ENCODE results near the gene FBXW7. TPM values are rescaled to one million over a fixed set of nuclear protein-coding genes. Genes with fewer than 3 reads are reported as not detected.

Gene FBXW7
- total RNA-seq, 2 donors from 2014 or later, result 39.9 to 49.4 TPM

DNA sequence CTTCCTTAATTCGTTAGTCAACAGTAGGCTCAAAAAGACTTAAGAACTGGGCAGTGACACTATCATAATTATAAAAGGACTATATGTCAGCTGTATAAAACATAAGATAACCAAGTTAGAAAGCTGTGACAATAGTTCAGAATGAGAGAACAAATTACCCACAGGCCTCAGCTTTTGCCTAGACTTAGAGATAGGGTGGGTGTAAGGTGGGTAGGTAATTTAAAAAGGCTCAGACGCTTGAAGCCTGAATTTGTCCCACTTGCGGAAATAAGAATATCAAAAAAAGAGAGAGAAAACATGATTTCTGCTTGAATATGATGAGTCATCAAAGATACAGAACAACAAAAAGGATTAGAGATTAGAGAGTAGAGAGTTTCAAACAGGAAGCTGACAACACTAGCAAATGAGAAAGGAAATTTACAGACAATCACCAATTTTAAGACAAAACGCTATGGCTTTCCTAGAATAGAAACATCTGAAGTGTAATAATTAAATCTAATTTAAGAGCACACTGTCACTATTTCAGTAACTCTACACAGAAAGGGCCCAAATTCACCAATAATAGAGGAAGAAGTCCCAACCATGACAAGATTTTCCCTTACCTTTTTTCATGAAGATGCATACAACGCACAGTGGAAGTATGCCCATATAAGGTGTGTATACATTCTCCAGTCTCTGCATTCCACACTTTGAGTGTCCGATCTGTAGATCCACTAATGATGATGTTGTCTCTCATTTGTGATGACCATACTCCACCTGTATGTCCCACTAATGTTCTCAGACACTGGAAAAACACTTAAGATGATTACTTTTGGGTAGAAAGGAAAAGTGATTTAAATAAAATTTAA is 208.1 kb downstream of the FBXW7 start:
- H3K27me3 ChIP-seq, result no peaks in the 10 kb centered on the region
- H3K4me3 ChIP-seq, result no peak overlapping the region
- H3K9me3 ChIP-seq, result no peaks in the 10 kb centered on the region
- DNase-seq (ENCODE audit: low spot score), result no peak
- no peaks in the 10 kb centered on the region for H3K4me1 ChIP-seq
- no peak overlapping the region for H3K27ac ChIP-seq
- TF ChIP-seq, protein P1, sequence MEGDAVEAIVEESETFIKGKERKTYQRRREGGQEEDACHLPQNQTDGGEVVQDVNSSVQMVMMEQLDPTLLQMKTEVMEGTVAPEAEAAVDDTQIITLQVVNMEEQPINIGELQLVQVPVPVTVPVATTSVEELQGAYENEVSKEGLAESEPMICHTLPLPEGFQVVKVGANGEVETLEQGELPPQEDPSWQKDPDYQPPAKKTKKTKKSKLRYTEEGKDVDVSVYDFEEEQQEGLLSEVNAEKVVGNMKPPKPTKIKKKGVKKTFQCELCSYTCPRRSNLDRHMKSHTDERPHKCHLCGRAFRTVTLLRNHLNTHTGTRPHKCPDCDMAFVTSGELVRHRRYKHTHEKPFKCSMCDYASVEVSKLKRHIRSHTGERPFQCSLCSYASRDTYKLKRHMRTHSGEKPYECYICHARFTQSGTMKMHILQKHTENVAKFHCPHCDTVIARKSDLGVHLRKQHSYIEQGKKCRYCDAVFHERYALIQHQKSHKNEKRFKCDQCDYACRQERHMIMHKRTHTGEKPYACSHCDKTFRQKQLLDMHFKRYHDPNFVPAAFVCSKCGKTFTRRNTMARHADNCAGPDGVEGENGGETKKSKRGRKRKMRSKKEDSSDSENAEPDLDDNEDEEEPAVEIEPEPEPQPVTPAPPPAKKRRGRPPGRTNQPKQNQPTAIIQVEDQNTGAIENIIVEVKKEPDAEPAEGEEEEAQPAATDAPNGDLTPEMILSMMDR (IDR thresholded peaks at IDR 0.05), result no peak
- peaks cover 39% of the 10 kb centered on the region for H3K36me3 ChIP-seq

DNA sequence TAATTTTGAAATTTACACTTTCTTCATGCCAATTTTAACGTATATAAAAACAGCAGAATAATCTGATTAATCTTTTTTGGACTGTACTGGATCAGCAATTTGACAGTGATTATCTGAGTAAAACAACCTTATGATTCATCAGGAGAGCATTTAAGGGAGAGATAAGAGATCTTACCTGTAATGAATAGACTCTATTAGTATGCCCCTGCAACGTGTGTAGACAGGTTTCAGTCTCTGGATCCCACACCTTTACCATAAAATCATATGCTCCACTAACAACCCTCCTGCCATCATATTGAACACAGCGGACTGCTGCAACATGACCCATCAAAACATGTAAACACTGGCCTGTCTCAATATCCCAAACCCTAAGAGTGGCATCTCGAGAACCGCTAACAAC is 210.1 kb downstream of the FBXW7 start:
- Histone ChIP-seq H3K27ac (no peak overlapping the region), H3K36me3 (peaks cover 36% of the 10 kb centered on the region), H3K27me3 (no peaks in the 10 kb centered on the region), H3K4me1 (no peaks in the 10 kb centered on the region), H3K9me3 (no peaks in the 10 kb centered on the region), H3K4me3 (no peak overlapping the region)
- no peak for DNase-seq (ENCODE audit: low spot score)
- TF ChIP-seq, protein P1 (IDR thresholded peaks at IDR 0.05), result no peak

DNA sequence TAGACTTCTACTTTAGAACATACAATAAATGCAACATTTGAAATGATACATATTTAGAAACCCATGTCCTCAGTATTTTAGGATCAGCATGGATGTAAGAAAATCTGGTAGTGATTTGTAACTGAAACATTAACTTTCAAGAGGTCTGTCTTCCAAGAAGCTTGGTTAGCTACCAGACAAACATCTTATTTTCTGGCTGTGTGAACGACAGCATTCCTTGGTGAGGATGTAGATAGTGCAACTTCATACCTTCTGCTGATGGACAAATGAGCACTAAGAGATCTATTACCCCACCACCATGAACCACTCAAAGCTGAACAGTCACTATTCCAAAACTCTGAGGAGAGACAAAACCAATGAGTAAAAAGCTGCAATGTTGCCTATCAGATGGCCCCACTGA is 212.7 kb downstream of the FBXW7 start:
- H3K4me3 ChIP-seq, result no peak overlapping the region
- TF ChIP-seq, protein P1 (IDR thresholded peaks at IDR 0.05), result no peak
- H3K36me3 ChIP-seq, result peaks cover 31% of the 10 kb centered on the region
- H3K27me3 ChIP-seq, result no peaks in the 10 kb centered on the region
- H3K4me1 ChIP-seq, result no peaks in the 10 kb centered on the region
- DNase-seq (ENCODE audit: low spot score), result no peak
- no peaks in the 10 kb centered on the region for H3K9me3 ChIP-seq
- H3K27ac ChIP-seq, result no peak overlapping the region

DNA sequence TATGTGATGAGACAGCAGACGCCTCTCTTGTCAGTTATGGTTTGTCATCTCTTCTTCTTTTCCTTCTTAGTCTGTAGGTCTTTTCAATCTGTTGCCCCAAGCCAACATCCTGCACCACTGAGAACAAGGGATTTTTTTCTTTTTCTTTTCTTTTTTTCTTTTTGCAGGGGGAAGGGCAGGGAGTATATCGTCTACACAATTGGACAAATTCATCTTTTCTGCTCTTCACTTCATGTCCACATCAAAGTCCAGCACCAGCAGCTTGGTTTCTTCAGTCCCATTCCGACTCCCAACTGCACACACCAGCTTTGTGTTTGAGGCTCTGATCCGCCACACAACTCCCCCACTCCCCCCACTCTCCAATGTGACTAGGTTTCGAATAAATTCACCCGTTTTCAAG is 213.2 kb downstream of the FBXW7 start:
- no peak for DNase-seq (ENCODE audit: low spot score)
- TF ChIP-seq, protein P1 (IDR thresholded peaks at IDR 0.05), result no peak
- no peaks in the 10 kb centered on the region for H3K27me3 ChIP-seq
- H3K4me3 ChIP-seq, result no peak overlapping the region
- peaks cover 26% of the 10 kb centered on the region for H3K36me3 ChIP-seq
- no peaks in the 10 kb centered on the region for H3K4me1 ChIP-seq
- H3K9me3 ChIP-seq, result no peaks in the 10 kb centered on the region
- H3K27ac ChIP-seq, result no peak overlapping the region

DNA sequence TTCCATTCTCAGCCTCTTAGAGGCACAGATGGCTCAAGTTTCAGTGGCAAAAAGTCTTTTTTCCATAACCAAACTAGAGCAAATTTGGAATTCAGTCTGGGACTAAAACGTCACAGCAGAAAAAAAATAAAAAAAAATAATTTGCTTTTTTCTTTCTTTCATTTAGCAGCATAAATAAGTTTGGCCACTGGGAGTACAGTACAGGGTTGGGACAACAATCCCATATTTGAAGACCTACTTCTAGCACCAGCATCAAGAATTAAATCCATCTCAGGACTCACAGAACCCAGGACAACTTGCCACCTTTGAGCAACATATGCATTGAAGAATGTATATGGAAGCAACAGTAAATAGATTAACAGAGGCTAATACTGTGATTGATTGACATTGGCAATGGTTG is 214.0 kb downstream of the FBXW7 start:
- no peaks in the 10 kb centered on the region for H3K9me3 ChIP-seq
- DNase-seq (ENCODE audit: low spot score), result no peak
- H3K4me3 ChIP-seq, result no peak overlapping the region
- H3K27me3 ChIP-seq, result no peaks in the 10 kb centered on the region
- H3K27ac ChIP-seq, result no peak overlapping the region
- TF ChIP-seq, protein P1 (IDR thresholded peaks at IDR 0.05), result no peak
- peaks cover 23% of the 10 kb centered on the region for H3K36me3 ChIP-seq
- peaks cover 0 to 5% of the 10 kb centered on the region in 2 donors for H3K4me1 ChIP-seq
